Measurements from ENCODE around the gene ARFRP1. TPM values are rescaled to one million over a fixed set of nuclear protein-coding genes. Genes with fewer than 3 reads are reported as not detected.
A peak's percentile ranks its signal among the peaks of the same experiment; 100 is the strongest.

Gene ARFRP1
- total and polyA plus RNA-seq, 2 donors (not counting 1 experiment from before 2014, with no cell fraction given) = 41.0 to 75.5 TPM

GRCh38 chr20:63738687-63739129 lies 30.9 kb upstream of the ARFRP1 start:
- Mint-ChIP-seq H3K27me3 (no peaks in the 10 kb centered on the region), H3K9me3 (ENCODE audit: insufficient read depth) (no peaks in the 10 kb centered on the region), H3K27ac (peak overlapping the region; percentile 53), H3K4me1 (peaks cover 22% of the 10 kb centered on the region), H3K4me3 (peak overlapping the region; percentile 80)
- no peak for TF ChIP-seq CTCF (IDR thresholded peaks at IDR 0.05)
- POLR2A ChIA-PET = interaction anchor here (0.9 to 1.8 kb wide), 3 partner anchors 9 to 126 kb away, joined by 3 to 8 read pairs (median 3); partner anchors contain the start of genes ARFRP1, TPD52L2 and ZGPAT
- no peaks in the 10 kb centered on the region for H3K9me3 ChIP-seq (ENCODE audit: control extremely low read depth in 1 of 3, control insufficient read depth in 2 of 3, insufficient read depth in 1 of 3, low read length in 2 of 3)
- 46% methylated on average over 26 of the region's 26 CpGs for WGBS (ENCODE audit: insufficient coverage)
- H2AFZ ChIP-seq (ENCODE audit: insufficient read depth, low read depth, low read length, poor library complexity, severe bottlenecking) = no peak overlapping the region
- ATAC-seq (ENCODE audit: low read depth) (no peak), DNase-seq (peak; percentile 61)
- peaks cover 21% of the 10 kb centered on the region for H3K79me2 ChIP-seq (ENCODE audit: control insufficient read depth, insufficient read depth, low read length)
- peak overlapping the region; percentile 93 for H3K4me2 ChIP-seq (replicated peaks; ENCODE audit: low read depth, low read length, poor library complexity, severe bottlenecking)
- H3K9ac ChIP-seq (ENCODE audit: low read length) = peak overlapping the region; percentile 48
- CTCF ChIA-PET = interaction anchor here (1.0 kb wide), 1 partner anchor 201 kb away, joined by 3 read pairs; the partner anchor contains the start of gene PTK6
- no peaks in the 10 kb centered on the region for H3K27me3 ChIP-seq (replicated peaks in 1 of 4; ENCODE audit: control extremely low read depth in 1 of 4, control insufficient read depth in 3 of 4, insufficient read depth in 4 of 4, low read length in 3 of 4)
- H3K36me3 ChIP-seq (replicated peaks in 1 of 2; ENCODE audit: control extremely low read depth in 1 of 2, control insufficient read depth in 1 of 2, extremely low read depth in 1 of 2, insufficient read depth in 2 of 2, low read length in 1 of 2) = peaks cover 0 to 21% of the 10 kb centered on the region in 2 experiments
- H3K4me3 ChIP-seq (ENCODE audit: control extremely low read depth in 1 of 5, extremely low read depth in 1 of 5, insufficient read depth in 1 of 5, low read depth in 2 of 5, low read length in 4 of 5) = peak overlapping the region in 2 of 5 experiments; percentile 45 to 46
- H3K4me1 ChIP-seq (ENCODE audit: control insufficient read depth in 2 of 2, insufficient read depth in 2 of 2, low read length in 2 of 2) = peaks cover 35 to 46% of the 10 kb centered on the region in 2 donors
- intact Hi-C loops (cut with micrococcal nuclease) = loop anchor here (1.0 to 5.0 kb wide), 2 partner anchors 126 to 201 kb away; partner anchors contain the start of gene PTK6
- H4K20me1 ChIP-seq (ENCODE audit: control insufficient read depth, insufficient read depth, low read length, poor library complexity, severe bottlenecking) = peaks cover 36% of the 10 kb centered on the region
- H3K27ac ChIP-seq (ENCODE audit: low read length in 2 of 2) = no peak overlapping the region

- H3K9ac ChIP-seq (ENCODE audit: low read length) = peak overlapping the region; percentile 65
- H3K27ac ChIP-seq (ENCODE audit: low read length in 2 of 2) = no peak overlapping the region
- H3K4me3 ChIP-seq (ENCODE audit: control extremely low read depth in 1 of 5, extremely low read depth in 1 of 5, insufficient read depth in 1 of 5, low read depth in 2 of 5, low read length in 4 of 5) = peak overlapping the region in 4 of 5 experiments; percentile 44 to 54 (median 48)
- ChIA-PET POLR2A (interaction anchor here (0.6 to 2.5 kb wide), 5 partner anchors 28 to 80 kb away, joined by 3 to 20 read pairs (median 4); partner anchors contain the start of genes ARFRP1 and ZGPAT), CTCF (interaction anchor here (1.0 kb wide), 1 partner anchor 201 kb away, joined by 3 read pairs; the partner anchor contains the start of gene PTK6)
- Mint-ChIP-seq H3K4me3 (peak overlapping the region; percentile 80), H3K4me1 (peaks cover 22% of the 10 kb centered on the region), H3K9me3 (ENCODE audit: insufficient read depth) (no peaks in the 10 kb centered on the region), H3K27ac (peak overlapping the region; percentile 53), H3K27me3 (no peaks in the 10 kb centered on the region)
- no peak overlapping the region for H2AFZ ChIP-seq (ENCODE audit: insufficient read depth, low read depth, low read length, poor library complexity, severe bottlenecking)
- H3K27me3 ChIP-seq (replicated peaks in 1 of 4; ENCODE audit: control extremely low read depth in 1 of 4, control insufficient read depth in 3 of 4, insufficient read depth in 4 of 4, low read length in 3 of 4) = no peaks in the 10 kb centered on the region
- peaks cover 35 to 46% of the 10 kb centered on the region in 2 donors for H3K4me1 ChIP-seq (ENCODE audit: control insufficient read depth in 2 of 2, insufficient read depth in 2 of 2, low read length in 2 of 2)
- peak overlapping the region; percentile 93 for H3K4me2 ChIP-seq (replicated peaks; ENCODE audit: low read depth, low read length, poor library complexity, severe bottlenecking)
- DNase-seq = peak; percentile 63
- no peak for TF ChIP-seq EZH2 (IDR thresholded peaks at IDR 0.05; ENCODE audit: borderline replicate concordance, insufficient read depth, low read depth, low read length, poor library complexity, severe bottlenecking)
- no peak for TF ChIP-seq CTCF (IDR thresholded peaks at IDR 0.05)
- ATAC-seq (ENCODE audit: low read depth) = peak; percentile 11
- no peaks in the 10 kb centered on the region for H3K9me3 ChIP-seq (ENCODE audit: control extremely low read depth in 1 of 3, control insufficient read depth in 2 of 3, insufficient read depth in 1 of 3, low read length in 2 of 3)
- H3K36me3 ChIP-seq (replicated peaks in 1 of 2; ENCODE audit: control extremely low read depth in 1 of 2, control insufficient read depth in 1 of 2, extremely low read depth in 1 of 2, insufficient read depth in 2 of 2, low read length in 1 of 2) = peaks cover 0 to 24% of the 10 kb centered on the region in 2 experiments
- intact Hi-C loops (cut with micrococcal nuclease) = loop anchor here (2.0 to 5.0 kb wide), 2 partner anchors 79 to 201 kb away; partner anchors contain the start of genes PTK6 and RTEL1
- peaks cover 42% of the 10 kb centered on the region for H4K20me1 ChIP-seq (ENCODE audit: control insufficient read depth, insufficient read depth, low read length, poor library complexity, severe bottlenecking)
- 24% methylated on average over 43 of the region's 43 CpGs for WGBS (ENCODE audit: insufficient coverage)
- peaks cover 27% of the 10 kb centered on the region for H3K79me2 ChIP-seq (ENCODE audit: control insufficient read depth, insufficient read depth, low read length)
Observed at GRCh38 chr20:63737945-63738686, 30.3 kb upstream of the ARFRP1 start.
